OCI-LY1 (cell line): ENCODE data around the gene FGA.

Source experiments
- H2AFZ ChIP-seq: fragments of 200-600 bp; sonication (generic), shearing (Covaris generic); 2 replicates; pipeline ENCODE4 v1.6.0; 2014; ENCODE audit warnings: antibody characterized with exemption, mild to moderate bottlenecking, low read length
- H3F3A ChIP-seq: fragments of 200-600 bp; sonication (generic), shearing (Covaris generic); 2 replicates; pipeline ENCODE4 v1.6.0; 2014; ENCODE audit warnings: mild to moderate bottlenecking, antibody characterized with exemption, low read length, moderate library complexity; ENCODE audit not compliant: insufficient read depth
- H3K27ac ChIP-seq: fragments of 200-600 bp; sonication (generic); 2 replicates; pipeline ENCODE4 v1.5.1; 2014; ENCODE audit warnings: low read length, mixed run types, mild to moderate bottlenecking, low read depth; ENCODE audit not compliant: poor library complexity, severe bottlenecking
- H3K27me3 ChIP-seq: fragments of 200-600 bp; sonication (generic); 2 replicates; pipeline ENCODE4 v1.6.0; 2014; ENCODE audit warnings: antibody characterized with exemption, mild to moderate bottlenecking, low read length, moderate library complexity; ENCODE audit not compliant: insufficient read depth
- H3K36me3 ChIP-seq: fragments of 200-600 bp; sonication (generic); 2 replicates; pipeline ENCODE4 v1.6.1; 2014; ENCODE audit warnings: mild to moderate bottlenecking, antibody characterized with exemption, low read length, moderate library complexity, mixed read lengths; ENCODE audit not compliant: insufficient read depth
- H3K4me1 ChIP-seq: fragments of 200-600 bp; sonication (generic); 2 replicates; pipeline ENCODE4 v1.5.1; 2014; ENCODE audit warnings: mild to moderate bottlenecking, low read length, moderate library complexity; ENCODE audit not compliant: insufficient read depth, severe bottlenecking
- H3K4me2 ChIP-seq: fragments of 200-600 bp; sonication (generic), shearing (Covaris generic); 2 replicates; pipeline ENCODE4 v1.6.1; 2014; ENCODE audit warnings: low read length
- H3K4me3 ChIP-seq: fragments of 200-600 bp; sonication (generic); 2 replicates; pipeline ENCODE4 v1.5.1; 2014; ENCODE audit warnings: low read length, low read depth, mild to moderate bottlenecking, mixed read lengths; ENCODE audit not compliant: poor library complexity, severe bottlenecking
- H3K79me2 ChIP-seq: fragments of 200-600 bp; shearing (Covaris generic); 2 replicates; pipeline ENCODE4 v1.6.1; 2016; ENCODE audit warnings: mixed run types, low read length, mixed read lengths; ENCODE audit not compliant: insufficient read depth
- H3K9ac ChIP-seq: fragments of 200-600 bp; sonication (generic), shearing (Covaris generic); 2 replicates; pipeline ENCODE4 v1.6.1; 2014; ENCODE audit warnings: mild to moderate bottlenecking, low read length, mixed read lengths
- H3K9me2 ChIP-seq: fragments of 200-600 bp; sonication (generic), shearing (Covaris generic); 2 replicates; pipeline ENCODE4 v1.6.1; 2014; ENCODE audit warnings: low read depth, mild to moderate bottlenecking, low read length, mixed read lengths
- H3K9me3 ChIP-seq: fragments of 200-600 bp; shearing (Covaris generic); 2 replicates; pipeline ENCODE4 v1.6.1; 2014; ENCODE audit warnings: low read length, mixed read lengths
- H4K20me1 ChIP-seq: fragments of 200-600 bp; sonication (generic), shearing (Covaris generic); 2 replicates; pipeline ENCODE4 v1.6.0; 2016; ENCODE audit warnings: mild to moderate bottlenecking, low read length; ENCODE audit not compliant: insufficient read depth
- CTCF ChIP-seq: fragments of 200-600 bp; sonication (generic), shearing (Covaris generic); IDR thresholded peaks from 2 replicates; pipeline ENCODE4 v1.5.1; 2017; ENCODE audit warnings: mild to moderate bottlenecking, antibody characterized with exemption, low read length, moderate library complexity, mixed read lengths
- EZH2 ChIP-seq: fragments of 200-600 bp; sonication (generic), shearing (Covaris generic); IDR thresholded peaks from 2 replicates; pipeline ENCODE4 v1.8.0; 2017; ENCODE audit warnings: borderline replicate concordance, mixed run types, mild to moderate bottlenecking, antibody characterized with exemption, low read length, moderate library complexity, mixed read lengths

FGA gene

DNA sequence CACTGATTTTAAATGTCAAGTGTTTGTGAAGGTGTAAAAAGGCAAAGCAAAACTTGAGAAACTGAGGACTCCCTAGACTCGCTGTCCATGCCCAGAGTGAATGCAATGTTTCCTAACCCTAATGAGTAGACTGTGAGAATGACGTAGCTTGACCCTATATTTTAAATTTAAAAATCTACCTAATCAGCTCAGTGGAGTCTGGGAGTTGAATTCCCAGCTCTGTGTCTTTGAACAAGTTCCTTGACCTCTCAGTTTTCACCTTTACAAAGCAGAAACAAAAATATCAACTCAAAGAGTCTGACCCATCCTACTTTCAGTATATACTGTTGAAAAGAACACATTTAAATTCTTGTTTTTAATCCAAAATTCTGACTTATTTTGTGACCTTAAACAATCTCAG is 2.3 kb downstream of the FGA start:
- H3F3A ChIP-seq: no peaks in the 10 kb centered on the region
- no peaks in the 10 kb centered on the region for H3K4me1 ChIP-seq
- no peaks in the 10 kb centered on the region for H3K9me2 ChIP-seq
- H3K27ac ChIP-seq: no peak overlapping the region
- H3K4me2 ChIP-seq: no peak overlapping the region
- TF ChIP-seq CTCF (no peak), EZH2 (no peak)
- no peak overlapping the region for H3K9ac ChIP-seq
- no peak overlapping the region for H2AFZ ChIP-seq
- H3K27me3 ChIP-seq: no peaks in the 10 kb centered on the region
- no peaks in the 10 kb centered on the region for H3K36me3 ChIP-seq
- no peaks in the 10 kb centered on the region for H3K9me3 ChIP-seq
- no peaks in the 10 kb centered on the region for H4K20me1 ChIP-seq
- H3K4me3 ChIP-seq: no peak overlapping the region
- no peaks in the 10 kb centered on the region for H3K79me2 ChIP-seq

- Histone ChIP-seq H2AFZ (no peak overlapping the region), H3K4me2 (no peak overlapping the region), H4K20me1 (no peaks in the 10 kb centered on the region), H3K4me1 (no peaks in the 10 kb centered on the region), H3K27me3 (no peaks in the 10 kb centered on the region), H3F3A (no peaks in the 10 kb centered on the region), H3K4me3 (no peak overlapping the region), H3K9me3 (no peaks in the 10 kb centered on the region), H3K79me2 (no peaks in the 10 kb centered on the region), H3K9ac (no peak overlapping the region), H3K27ac (no peak overlapping the region), H3K36me3 (no peaks in the 10 kb centered on the region), H3K9me2 (no peaks in the 10 kb centered on the region)
- TF ChIP-seq EZH2 (no peak), CTCF (no peak)
Measured at GRCh38 chr4:154586296-154587033, 4.1 kb downstream of the FGA start.

- Histone ChIP-seq H3K9me3 (no peaks in the 10 kb centered on the region), H3K36me3 (no peaks in the 10 kb centered on the region), H3K27me3 (no peaks in the 10 kb centered on the region), H2AFZ (no peak overlapping the region), H3K9ac (no peak overlapping the region), H3K9me2 (no peaks in the 10 kb centered on the region), H3K79me2 (no peaks in the 10 kb centered on the region), H3K4me3 (no peak overlapping the region), H3K4me2 (no peak overlapping the region), H3K4me1 (no peaks in the 10 kb centered on the region), H4K20me1 (no peaks in the 10 kb centered on the region), H3K27ac (no peak overlapping the region), H3F3A (no peaks in the 10 kb centered on the region)
- no peak for TF ChIP-seq EZH2
- no peak for TF ChIP-seq CTCF
Measured at GRCh38 chr4:154585369-154586018, 5.0 kb downstream of the FGA start.
